SK-N-MC (cell line): ENCODE data around the gene ENTPD7.
"Not testable (repeated sequence)": the region's sequence is repeated elsewhere in the genome, so short reads cannot be mapped to it uniquely, and the experiment has no call there.

Experiments used
- DNase-seq: peaks from one replicate; pipeline ENCODE4 v3.0.0-alpha.2; 2011; ENCODE audit warnings: low read depth, low spot score
- H3K27ac ChIP-seq: fragments of 200-600 bp; sonication (generic); 2 replicates; pipeline ENCODE4 v1.5.1; 2016; ENCODE audit warnings: mixed run types
- H3K36me3 ChIP-seq: fragments of 200-600 bp; sonication (generic); 2 replicates; pipeline ENCODE4 v1.6.1; 2017; ENCODE audit warnings: antibody characterized with exemption, low read length, mixed read lengths; ENCODE audit not compliant: insufficient read depth
- H3K4me3 ChIP-seq: fragments of 200-600 bp; sonication (generic); 2 replicates; pipeline ENCODE4 v1.5.1; 2016
- H3K9ac ChIP-seq: fragments of 200-600 bp; sonication (generic); 2 replicates; pipeline ENCODE4 v1.8.0; 2017; ENCODE audit warnings: mixed run types, mixed read lengths; ENCODE audit not compliant: insufficient read length
- H3K9me3 ChIP-seq: fragments of 200-600 bp; sonication (generic); 2 replicates; pipeline ENCODE4 v1.6.1; 2017; ENCODE audit warnings: low read depth, mild to moderate bottlenecking, antibody characterized with exemption, low read length, moderate library complexity, mixed read lengths
- EZH2 ChIP-seq: fragments of 200-600 bp; sonication (generic); IDR thresholded peaks from one replicate; pipeline ENCODE4 v1.6.1; 2017; ENCODE audit warnings: antibody characterized with exemption
- FOXP2 ChIP-seq: optimal IDR thresholded peaks from 2 replicates; pipeline ENCODE3; 2011; ENCODE audit warnings: mild to moderate bottlenecking, moderate library complexity; ENCODE audit not compliant: insufficient read depth; ENCODE audit errors: extremely low read length, control extremely low read depth
- POLR2AphosphoS5 ChIP-seq: IDR thresholded peaks from 2 replicates; pipeline ENCODE4 v1.6.1; 2012; ENCODE audit warnings: mild to moderate bottlenecking, low read depth, low read length, borderline replicate concordance

ENTPD7 gene

GRCh38 chr10:99619851-99620710 lies 39.2 kb upstream of the ENTPD7 start, which contains the start of gene SLC25A28:
TSS of gene SLC25A28 (minus strand) at chr10:99620439. CDS start at chr10:99620335, 104 bp downstream.
- no peaks in the 10 kb centered on the region for H3K36me3 ChIP-seq
- TF ChIP-seq FOXP2 (peak; percentile 42), POLR2AphosphoS5 (no peak), EZH2 (no peak)
- H3K9ac ChIP-seq: peak within 1 kb of the TSS; percentile 86
- H3K4me3 ChIP-seq: peak within 1 kb of the TSS; percentile 85
- no peaks in the 10 kb centered on the region for H3K9me3 ChIP-seq
- H3K27ac ChIP-seq: peak within 1 kb of the TSS; percentile 84
- DNase-seq: peak; percentile 94

GRCh38 chr10:99620711-99621453 lies 38.4 kb upstream of the ENTPD7 start:
- Histone ChIP-seq H3K9ac (peak overlapping the region; percentile 86), H3K4me3 (peak overlapping the region; percentile 85), H3K36me3 (no peaks in the 10 kb centered on the region), H3K9me3 (no peaks in the 10 kb centered on the region), H3K27ac (peak overlapping the region; percentile 84)
- peak; percentile 68 for TF ChIP-seq POLR2AphosphoS5
- no peak for TF ChIP-seq FOXP2
- no peak for TF ChIP-seq EZH2
- DNase-seq: no peak

- Histone ChIP-seq H3K9ac (peak overlapping the region; percentile 86), H3K27ac (peak overlapping the region; percentile 84; the same call in 1 of the 2 replicates), H3K36me3 (no peaks in the 10 kb centered on the region), H3K4me3 (peak overlapping the region; percentile 85), H3K9me3 (no peaks in the 10 kb centered on the region)
- no peak for TF ChIP-seq EZH2
- no peak for TF ChIP-seq FOXP2
- TF ChIP-seq POLR2AphosphoS5: no peak
- no peak for DNase-seq
Observed at GRCh38 chr10:99621454-99622251, 37.7 kb upstream of the ENTPD7 start.

GRCh38 chr10:99623919-99624318 lies 35.4 kb upstream of the ENTPD7 start:
- TF ChIP-seq FOXP2: no peak
- TF ChIP-seq EZH2: no peak
- no peak for TF ChIP-seq POLR2AphosphoS5
- Histone ChIP-seq H3K36me3 (no peaks in the 10 kb centered on the region), H3K9me3 (no peaks in the 10 kb centered on the region), H3K27ac (no peak overlapping the region), H3K9ac (no peak overlapping the region), H3K4me3 (no peak overlapping the region)
- no peak for DNase-seq

- H3K36me3 ChIP-seq, H3K9me3 ChIP-seq, DNase-seq, H3K27ac ChIP-seq, H3K4me3 ChIP-seq, H3K9ac ChIP-seq: not testable (repeated sequence)
Observed at GRCh38 chr10:99625124-99625523, 34.2 kb upstream of the ENTPD7 start.

- TF ChIP-seq FOXP2 (no peak), EZH2 (no peak), POLR2AphosphoS5 (no peak)
- no peak overlapping the region for H3K27ac ChIP-seq
- no peak for DNase-seq
Observed at GRCh38 chr10:99628923-99629624, 30.2 kb upstream of the ENTPD7 start.

GRCh38 chr10:99629625-99629978 lies 29.7 kb upstream of the ENTPD7 start:
- Histone ChIP-seq H3K27ac (no peak overlapping the region), H3K9me3 (no peaks in the 10 kb centered on the region), H3K4me3 (no peak overlapping the region), H3K9ac (no peak overlapping the region), H3K36me3 (no peaks in the 10 kb centered on the region)
- TF ChIP-seq EZH2: no peak
- TF ChIP-seq FOXP2: no peak
- no peak for TF ChIP-seq POLR2AphosphoS5
- DNase-seq: no peak

More at GRCh38 chr10:99628923-99629624, 30.2 kb upstream of the ENTPD7 start:
- Histone ChIP-seq H3K9me3 (no peaks in the 10 kb centered on the region), H3K4me3 (no peak overlapping the region), H3K9ac (no peak overlapping the region), H3K36me3 (no peaks in the 10 kb centered on the region)

GRCh38 chr10:99630433-99630832 lies 28.9 kb upstream of the ENTPD7 start:
- no peak overlapping the region for H3K27ac ChIP-seq
- H3K4me3 ChIP-seq: no peak overlapping the region
- DNase-seq: no peak
- no peaks in the 10 kb centered on the region for H3K9me3 ChIP-seq
- no peak for TF ChIP-seq EZH2
- TF ChIP-seq FOXP2: no peak
- no peak for TF ChIP-seq POLR2AphosphoS5
- H3K9ac ChIP-seq: no peak overlapping the region
- no peaks in the 10 kb centered on the region for H3K36me3 ChIP-seq
